HCT116 (cell line): Measurements from ENCODE around the gene KRT83. TPM values are rescaled to one million over a fixed set of nuclear protein-coding genes. Genes with fewer than 3 reads are reported as not detected.

ENCODE experiments used
- ATAC-seq: fragments of 200-7000 bp; cut with Tn5 transposase; 2 replicates; pipeline ENCODE4 v1.9.1; 2020; ENCODE audit warnings: mild to moderate bottlenecking, moderate library complexity
- BruUV-seq: library from RNA; stranded (reverse); fragments of 400-500 nt; replicated peaks from 2 replicates; lab custom pipeline; 2021; lab: Mats Ljungman, UMichigan
- CTCF ChIA-PET: fragments of 300-600 bp; sonication (Branson Sonifier 250); formaldehyde crosslinking; loops from one replicate; lab custom pipeline; 2021; ENCODE audit warnings: antibody characterized with exemption; lab: Charles Lee
- POLR2A ChIA-PET: fragments of 300-600, 350-600 bp; sonication (Branson Sonifier 250); formaldehyde crosslinking; loops from one replicate; lab custom pipeline; 2021; ENCODE audit warnings: antibody characterized with exemption; lab: Charles Lee
- RAD21 ChIA-PET, 2 experiments: fragments of 300-600 bp; sonication (Branson Sonifier 250); formaldehyde crosslinking; loops; one replicate each; lab custom pipeline; 2023; ENCODE audit warnings: low total read pairs in 2 of 2; ENCODE audit not compliant: uncharacterized antibody in 2 of 2, unreplicated experiment in 2 of 2, low non-redundant PET in 1 of 2; lab: Charles Lee
- DNase-seq: peaks from one replicate; pipeline ENCODE4 v3.0.0-alpha.2; 2010; ENCODE audit warnings: low read depth, low spot score
- H2AFZ ChIP-seq: fragments of 200-600 bp; shearing (Covaris generic), sonication (generic); 2 replicates; pipeline ENCODE4 v1.6.1; 2017; ENCODE audit warnings: low read depth, mixed run types, mixed read lengths, antibody characterized with exemption, low read length; ENCODE audit not compliant: poor library complexity, severe bottlenecking
- H3K27ac ChIP-seq: 2 replicates; pipeline ENCODE4 v1.5.1; 2012; ENCODE audit warnings: low read depth, low read length
- H3K27me3 ChIP-seq: fragments of 200-600 bp; sonication (generic); 2 replicates; pipeline ENCODE4 v1.6.1; 2016; ENCODE audit warnings: mixed run types, low read length, mixed read lengths; ENCODE audit not compliant: insufficient read depth
- H3K36me3 ChIP-seq, 2 experiments: fragments of 200-500 bp in 1 of 2; fragments of 200-600 bp in 1 of 2; sonication (Bioruptor generic) in 1 of 2; sonication (generic) in 1 of 2; 2 replicates each; pipeline versions ENCODE4 v1.5.1 to v1.6.1; 2014 to 2016; ENCODE audit warnings: low read length in 2 of 2, inconsistent platforms in 1 of 2, mixed read lengths in 1 of 2, mixed run types in 1 of 2; ENCODE audit not compliant: insufficient read depth in 2 of 2, control insufficient read depth in 1 of 2
- H3K4me1 ChIP-seq, 2 experiments: fragments of 200-600 bp in 1 of 2; sonication (generic) in 1 of 2; 2 replicates each; pipeline versions ENCODE4 v1.5.1 to v1.6.1; 2012 to 2017; ENCODE audit warnings: low read length in 2 of 2, inconsistent platforms in 1 of 2, mild to moderate bottlenecking in 1 of 2, mixed read lengths in 1 of 2, mixed run types in 1 of 2, moderate library complexity in 1 of 2; ENCODE audit not compliant: insufficient read depth in 2 of 2, control insufficient read depth in 1 of 2
- H3K4me2 ChIP-seq: fragments of 200-600 bp; sonication (generic); 2 replicates; pipeline ENCODE4 v1.6.1; 2017; ENCODE audit warnings: mixed run types, low read length, mixed read lengths
- H3K4me3 ChIP-seq, 2 experiments: fragments of 200-600 bp in 1 of 2; sonication (generic) in 1 of 2; replicated peaks in 1 of 2; 2 replicates each; pipeline ENCODE4 v1.5.1; 2011 to 2016; ENCODE audit warnings: low read length in 2 of 2, control low read depth in 1 of 2, low read depth in 1 of 2, mild to moderate bottlenecking in 1 of 2, mixed read lengths in 1 of 2, mixed run types in 1 of 2
- H3K79me2 ChIP-seq: fragments of 200-600 bp; sonication (generic); 2 replicates; pipeline ENCODE4 v1.6.1; 2017; ENCODE audit warnings: mild to moderate bottlenecking, mixed run types, low read length, moderate library complexity, mixed read lengths; ENCODE audit not compliant: insufficient read depth
- H3K9ac ChIP-seq: fragments of 200-600 bp; sonication (generic); 2 replicates; pipeline ENCODE4 v1.6.1; 2016; ENCODE audit warnings: low read length, mixed read lengths
- H3K9me2 ChIP-seq: fragments of 200-600 bp; sonication (generic), shearing (Covaris generic); 2 replicates; pipeline ENCODE4 v1.6.1; 2017; ENCODE audit warnings: mixed run types, mild to moderate bottlenecking, moderate library complexity; ENCODE audit not compliant: insufficient read depth
- H3K9me3 ChIP-seq, 2 experiments: fragments of 200-500 bp in 1 of 2; fragments of 200-600 bp in 1 of 2; sonication (Bioruptor generic) in 1 of 2; sonication (generic) in 1 of 2; 2 replicates each; pipeline ENCODE4 v1.6.1; 2014 to 2017; ENCODE audit warnings: low read length in 2 of 2, mixed read lengths in 2 of 2, inconsistent platforms in 1 of 2, low read depth in 1 of 2, mild to moderate bottlenecking in 1 of 2, mixed run types in 1 of 2, moderate library complexity in 1 of 2; ENCODE audit not compliant: control insufficient read depth in 1 of 2, insufficient read depth in 1 of 2
- H4K20me1 ChIP-seq: fragments of 200-600 bp; sonication (generic), shearing (Covaris generic); 2 replicates; pipeline ENCODE4 v1.6.1; 2017; ENCODE audit warnings: mixed run types, mild to moderate bottlenecking, moderate library complexity; ENCODE audit not compliant: insufficient read depth
- EGR1 ChIP-seq: IDR thresholded peaks from 2 replicates; pipeline ENCODE4 v1.6.1; 2012; ENCODE audit warnings: low read depth
- FOSL1 ChIP-seq: IDR thresholded peaks from 2 replicates; pipeline ENCODE4 v1.6.1; 2012; ENCODE audit warnings: low read depth
- JUND ChIP-seq: IDR thresholded peaks from 2 replicates; pipeline ENCODE4 v1.6.1; 2012
- REST ChIP-seq: IDR thresholded peaks from 2 replicates; pipeline ENCODE4 v1.6.1; 2012; ENCODE audit warnings: low read depth
- SP1 ChIP-seq: IDR thresholded peaks from 2 replicates; pipeline ENCODE4 v1.6.1; 2012; ENCODE audit warnings: low read depth
- ZFX ChIP-seq: fragments of 450-650 bp; IDR thresholded peaks from 2 replicates; pipeline ENCODE4 v1.6.1; 2017
- intact Hi-C: fragments of 100-400 bp; cut with micrococcal nuclease; formaldehyde crosslinking; loops from 2 replicates; pipeline ENCODE4 v1.10.0; 2022
- total RNA-seq: library from RNA; stranded (reverse); gene quantifications from one replicate; pipeline ENCODE4 v1.2.1, GENCODE V29; 2021; ENCODE audit not compliant: unreplicated experiment
- TF ChIP-seq, protein P1 (sequence below): IDR thresholded peaks from 2 replicates; pipeline ENCODE4 v1.6.1; 2012
- TF ChIP-seq, protein P2 (sequence below): IDR thresholded peaks from 2 replicates; pipeline ENCODE4 v1.6.1; 2012

KRT83 gene
- total RNA-seq, 1 experiment from 2014 or later, result not detected

DNA sequence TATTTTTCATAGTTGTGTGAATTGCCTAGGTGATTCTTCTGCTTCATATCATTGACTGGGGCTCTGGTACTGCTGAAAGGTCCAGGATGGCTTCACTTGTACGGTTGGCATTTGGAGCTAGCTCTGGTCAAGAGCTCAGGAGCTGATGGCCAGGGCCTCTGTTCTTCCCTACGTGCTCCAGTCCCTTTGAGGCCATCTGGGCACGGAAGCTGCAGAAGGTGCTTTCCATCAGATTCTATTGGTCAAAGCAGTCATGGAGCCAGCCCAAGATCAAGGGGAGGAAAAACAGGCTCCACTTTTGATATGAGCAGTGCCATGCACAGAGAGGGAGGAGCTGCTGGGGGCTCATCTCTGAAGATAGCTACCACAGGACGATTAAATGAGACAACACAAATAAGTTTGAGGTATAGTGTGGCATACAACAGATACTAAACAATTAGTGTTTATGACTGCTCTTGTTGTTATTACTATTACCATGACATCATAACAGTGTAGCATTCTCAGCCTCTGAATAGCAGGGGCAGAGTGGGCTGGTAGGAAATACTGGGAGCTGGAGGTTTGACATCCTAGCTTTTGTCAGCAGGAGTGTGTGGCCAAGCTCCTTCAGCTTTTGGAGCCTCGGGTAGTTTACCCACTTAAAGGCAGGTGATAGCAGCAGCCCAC is 10.4 kb downstream of the KRT83 start:
- no peak overlapping the region for H3K4me2 ChIP-seq
- CTCF ChIA-PET, result interaction anchor here (0.9 to 2.7 kb wide), 6 partner anchors 9 to 62 kb away, joined by 3 to 17 read pairs (median 4); no protein-coding TSS in a partner anchor
- peaks cover 10 to 36% of the 10 kb centered on the region in 2 experiments for H3K4me1 ChIP-seq
- H3K27ac ChIP-seq, result no peak overlapping the region
- H3K36me3 ChIP-seq, result no peaks in the 10 kb centered on the region
- H3K79me2 ChIP-seq, result no peaks in the 10 kb centered on the region
- TF ChIP-seq REST (no peak), SP1 (no peak), JUND (no peak), ZFX (no peak), EGR1 (no peak), FOSL1 (no peak)
- TF ChIP-seq, protein P1, sequence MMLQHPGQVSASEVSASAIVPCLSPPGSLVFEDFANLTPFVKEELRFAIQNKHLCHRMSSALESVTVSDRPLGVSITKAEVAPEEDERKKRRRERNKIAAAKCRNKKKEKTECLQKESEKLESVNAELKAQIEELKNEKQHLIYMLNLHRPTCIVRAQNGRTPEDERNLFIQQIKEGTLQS, result no peak
- TF ChIP-seq, protein P2, sequence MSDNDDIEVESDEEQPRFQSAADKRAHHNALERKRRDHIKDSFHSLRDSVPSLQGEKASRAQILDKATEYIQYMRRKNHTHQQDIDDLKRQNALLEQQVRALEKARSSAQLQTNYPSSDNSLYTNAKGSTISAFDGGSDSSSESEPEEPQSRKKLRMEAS, result no peak
- TF ChIP-seq, all 23 proteins: peak for 0
- no peaks in the 10 kb centered on the region for H3K27me3 ChIP-seq
- BruUV-seq, result no TSS peak
- ChIA-PET RAD21 (no interaction called here), POLR2A (interaction anchor here (1.7 kb wide), 1 partner anchor 30 kb away, joined by 4 read pairs; no protein-coding TSS in a partner anchor)
- H3K9ac ChIP-seq, result no peak overlapping the region
- no peaks in the 10 kb centered on the region for H4K20me1 ChIP-seq
- ATAC-seq (no peak), DNase-seq (no peak)
- H3K9me3 ChIP-seq, result no peaks in the 10 kb centered on the region
- intact Hi-C loops, result no loop called here
- H3K4me3 ChIP-seq, result no peak overlapping the region
- H2AFZ ChIP-seq, result no peak overlapping the region
- no peaks in the 10 kb centered on the region for H3K9me2 ChIP-seq
